Hypothalamus (tissue), 51 donors: ENCODE data around the gene PLD5.
"Not testable (repeated sequence)": the region's sequence is repeated elsewhere in the genome, so short reads cannot be mapped to it uniquely, and the experiment has no call there.

ENCODE experiments used
- DNase-seq, 51 donors: peaks; one replicate each; lab custom pipeline; 2025; lab: John Stamatoyannopoulos, UW

The PLD5 gene

DNA sequence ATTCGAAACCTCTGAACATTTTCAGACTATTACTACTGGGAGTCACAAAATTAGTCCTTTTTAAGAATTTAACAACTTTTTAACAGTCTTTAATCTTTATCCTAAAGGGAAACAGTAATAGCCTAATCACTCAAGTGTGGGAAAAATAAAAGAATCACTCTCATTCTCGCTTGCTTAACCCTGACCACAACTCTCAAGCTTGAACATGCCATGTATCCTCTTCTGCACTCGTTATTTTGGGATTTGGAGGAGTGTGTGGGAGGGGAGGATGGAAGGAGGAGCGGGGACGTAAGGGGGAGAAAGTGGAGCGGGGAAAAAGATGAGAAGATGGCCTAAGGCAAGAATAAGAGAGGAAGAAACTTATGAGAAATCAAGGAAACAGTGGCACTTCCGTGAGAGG is 215.8 kb downstream of the PLD5 start:
- DNase-seq = not testable (repeated sequence)

DNA sequence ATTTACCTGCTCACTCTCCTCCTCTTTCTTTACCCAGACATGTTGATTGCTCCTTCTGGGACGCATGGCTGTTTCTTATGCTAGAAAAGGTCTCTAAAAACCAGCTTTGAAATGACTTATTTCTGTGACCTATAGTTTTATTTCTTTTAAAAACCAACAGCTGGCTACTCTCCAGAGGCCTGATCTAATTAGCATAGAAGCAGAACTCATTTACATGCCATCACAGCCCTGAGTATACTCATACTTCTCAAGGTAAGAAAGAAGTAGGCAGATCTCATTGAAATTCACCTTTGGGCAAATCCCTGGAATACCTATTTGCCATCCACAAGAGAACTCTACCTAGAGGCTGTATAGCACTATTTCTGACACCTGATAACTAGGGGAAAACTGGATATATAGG is 230.7 kb downstream of the PLD5 start:
- DNase-seq = not testable (repeated sequence)

DNA sequence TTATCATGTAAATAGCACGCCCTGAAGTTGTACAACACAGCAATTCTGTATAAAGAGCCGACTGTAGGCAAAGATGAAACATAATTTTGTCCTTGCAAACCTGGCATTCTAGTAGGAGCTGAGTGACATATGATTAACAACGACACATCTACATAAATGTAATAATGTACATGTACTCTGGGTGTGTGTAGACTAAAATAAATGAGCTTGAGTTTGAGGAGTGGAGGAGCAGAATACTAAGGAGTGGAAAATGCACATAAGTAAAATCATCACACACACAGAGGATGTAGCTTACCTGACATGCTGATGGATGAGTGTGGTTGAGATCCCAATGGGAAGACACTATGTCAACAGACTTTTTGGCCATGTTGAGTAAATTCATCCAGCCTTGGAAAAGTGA is 236.4 kb downstream of the PLD5 start:
- not testable (repeated sequence) for DNase-seq

DNA sequence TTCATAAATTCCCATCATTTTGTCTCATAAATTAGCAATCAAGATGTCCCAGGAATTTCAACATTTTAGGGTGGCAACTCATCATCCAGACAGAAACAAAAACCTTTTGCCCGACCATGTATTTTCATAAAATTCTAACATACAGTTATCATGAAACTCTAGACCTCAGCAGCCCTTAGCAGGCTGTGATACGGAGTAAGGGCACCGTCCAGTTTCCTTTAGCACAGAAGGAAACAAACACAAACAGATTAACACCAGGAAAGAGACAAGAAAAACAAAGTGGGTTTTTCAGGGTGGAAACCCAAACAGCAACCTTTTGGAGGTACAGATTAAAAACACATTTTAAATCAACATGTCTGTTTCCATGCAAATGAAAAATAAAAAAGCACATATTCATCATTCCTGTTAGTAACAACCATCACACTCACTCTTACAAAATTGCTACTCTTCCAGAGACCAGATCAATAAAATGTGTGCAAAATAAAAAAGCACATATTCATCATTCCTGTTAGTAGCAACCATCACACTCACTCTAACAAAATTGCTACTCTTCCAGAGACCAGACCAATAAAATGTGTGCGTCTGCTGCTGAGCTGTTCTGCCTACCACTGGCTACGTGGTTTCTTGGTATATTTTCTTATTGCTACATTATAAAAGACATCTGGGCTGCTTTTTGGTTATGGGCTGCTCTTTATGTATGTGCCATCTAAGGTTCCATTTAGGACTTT is 241.6 kb downstream of the PLD5 start:
- DNase-seq = not testable (repeated sequence)

DNA sequence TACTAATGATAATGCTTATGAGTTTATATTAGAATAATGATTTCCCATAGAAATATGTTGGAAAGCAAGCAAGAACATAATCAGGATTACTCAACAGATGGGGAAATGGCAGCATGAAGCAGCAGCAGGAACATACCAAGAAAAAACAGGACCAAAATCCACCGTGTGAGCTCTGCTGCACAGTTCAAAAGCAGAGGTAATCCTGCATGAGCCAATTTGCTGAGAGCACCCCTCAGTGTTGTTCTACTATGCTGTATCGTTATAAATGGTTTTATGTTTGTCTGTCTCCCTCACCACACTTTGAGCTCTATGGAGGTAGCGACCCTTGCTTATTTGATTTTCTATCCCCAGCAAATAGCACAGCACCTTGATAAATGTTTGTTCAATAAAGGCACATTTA is 246.1 kb downstream of the PLD5 start:
- DNase-seq = not testable (repeated sequence)

DNA sequence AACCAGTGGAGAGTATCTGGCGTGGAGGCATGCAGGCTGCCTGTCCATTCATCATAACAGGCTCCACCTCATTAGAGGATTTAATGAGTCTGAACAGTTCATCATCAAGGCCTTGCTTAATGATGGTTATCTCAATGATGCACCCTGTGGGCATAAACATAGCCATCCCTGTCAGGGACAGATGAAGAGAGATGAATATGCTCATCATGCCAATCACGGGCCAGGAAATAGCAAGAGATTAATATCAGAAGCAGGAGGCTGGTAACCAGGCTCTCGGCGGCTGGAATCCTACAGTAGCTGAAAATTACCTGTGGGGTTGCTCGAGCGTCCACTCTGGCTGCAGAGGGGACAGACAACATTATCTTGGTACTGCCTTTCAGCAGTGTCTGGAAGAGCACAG is 247.7 kb downstream of the PLD5 start:
- not testable (repeated sequence) for DNase-seq

DNA sequence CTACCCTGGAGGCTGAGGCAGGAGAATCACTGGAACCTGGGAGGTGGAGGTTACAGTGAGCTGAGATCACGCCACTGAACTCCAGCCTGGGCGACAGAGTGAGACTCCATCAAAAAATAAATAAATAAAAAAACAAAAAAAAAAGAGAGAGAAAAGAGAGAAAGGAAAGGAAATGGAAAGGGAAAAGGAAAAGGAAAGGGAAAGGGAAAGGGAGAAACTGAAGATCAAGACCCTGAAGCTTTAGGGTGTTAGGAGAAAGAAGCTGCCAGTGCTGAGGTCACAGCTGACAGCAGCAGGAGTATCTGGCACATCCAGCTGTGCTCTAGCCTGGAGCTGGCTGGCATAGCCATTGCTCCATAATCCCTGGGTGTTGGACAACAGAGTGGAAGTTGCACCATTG is 257.5 kb downstream of the PLD5 start:
- DNase-seq = not testable (repeated sequence)

DNA sequence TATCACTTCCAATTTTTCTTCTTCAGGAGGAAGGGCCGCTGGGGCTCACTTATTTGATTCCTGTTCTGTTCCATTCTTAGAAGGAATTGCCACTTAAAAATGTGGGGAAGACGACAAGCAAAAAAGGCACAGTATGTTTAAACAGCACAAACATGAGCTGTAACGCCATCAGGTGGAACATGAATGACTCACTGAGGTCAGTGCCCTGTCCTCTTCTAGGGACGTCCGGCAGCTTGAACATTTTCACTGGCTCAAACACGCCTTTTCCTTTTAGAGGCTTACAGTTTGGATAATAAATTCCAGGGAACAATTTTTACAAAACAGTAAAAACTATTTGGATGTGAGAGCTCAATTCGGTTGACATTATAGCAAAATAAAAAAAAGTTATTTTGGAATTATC is 260.1 kb downstream of the PLD5 start:
- not testable (repeated sequence) for DNase-seq

DNA sequence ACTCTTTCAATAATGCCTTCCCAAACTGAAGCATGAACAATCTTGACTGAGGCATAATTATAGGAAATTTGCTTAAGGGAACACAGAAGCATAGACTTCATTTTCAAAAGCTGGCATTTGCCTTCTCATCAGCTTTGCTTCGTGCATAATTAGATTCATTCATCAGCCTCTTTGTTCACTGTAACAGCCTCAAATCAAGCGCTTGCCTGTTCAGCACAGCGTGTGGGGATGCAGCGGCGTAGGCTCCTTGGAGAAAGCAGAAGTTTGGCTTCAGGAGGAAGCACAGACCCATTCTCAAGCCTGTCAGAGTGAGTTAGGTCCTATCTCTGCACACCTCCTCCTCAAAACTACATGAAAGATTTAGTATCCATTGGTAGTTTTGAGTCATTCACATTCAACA is 279.2 kb downstream of the PLD5 start:
- peak in 21 of 51 donors; percentile 3 to 81 (median 24) for DNase-seq

DNA sequence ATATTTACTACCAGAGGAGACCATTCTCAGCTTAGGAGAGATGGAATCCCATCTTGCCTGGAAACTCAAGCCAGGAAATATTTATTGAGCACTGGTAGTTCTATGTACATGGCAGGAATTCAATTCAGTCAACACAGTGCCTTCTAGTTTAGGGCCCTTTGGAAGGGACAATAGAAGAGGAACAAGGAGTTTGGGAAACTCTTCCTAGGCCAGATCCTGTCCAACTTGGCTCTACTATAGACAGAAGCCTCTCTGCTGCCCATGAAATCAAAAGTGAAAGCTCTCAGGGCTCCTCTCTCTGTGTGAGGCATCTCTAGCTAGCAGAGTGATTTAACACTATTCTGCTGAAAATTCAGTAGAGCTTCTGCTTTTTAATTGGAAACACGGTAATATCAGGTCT is 281.0 kb downstream of the PLD5 start:
- peak in 8 of 51 donors; percentile 3 to 49 (median 7) for DNase-seq

DNA sequence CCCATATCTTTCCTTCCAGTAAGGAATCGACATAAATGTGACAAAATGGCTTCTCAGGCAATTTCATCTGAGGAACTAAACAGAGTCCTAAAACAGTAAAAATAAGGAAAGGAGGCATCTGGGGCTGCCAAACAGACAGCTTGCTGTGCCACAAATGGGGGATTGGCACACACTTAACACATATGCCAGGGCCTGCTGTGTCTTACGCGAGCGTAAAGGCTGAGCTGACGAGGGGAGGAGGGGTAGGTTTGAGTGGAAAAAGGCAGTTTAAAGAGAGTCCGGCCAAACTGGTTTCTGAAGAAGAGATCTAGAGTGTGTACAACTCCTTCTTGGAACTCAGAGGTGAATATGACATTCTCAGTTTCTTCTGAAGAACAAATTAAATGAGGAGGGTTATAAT is 281.5 kb downstream of the PLD5 start:
- peak in 4 of 51 donors; percentile 2 to 42 (median 27) for DNase-seq

DNA sequence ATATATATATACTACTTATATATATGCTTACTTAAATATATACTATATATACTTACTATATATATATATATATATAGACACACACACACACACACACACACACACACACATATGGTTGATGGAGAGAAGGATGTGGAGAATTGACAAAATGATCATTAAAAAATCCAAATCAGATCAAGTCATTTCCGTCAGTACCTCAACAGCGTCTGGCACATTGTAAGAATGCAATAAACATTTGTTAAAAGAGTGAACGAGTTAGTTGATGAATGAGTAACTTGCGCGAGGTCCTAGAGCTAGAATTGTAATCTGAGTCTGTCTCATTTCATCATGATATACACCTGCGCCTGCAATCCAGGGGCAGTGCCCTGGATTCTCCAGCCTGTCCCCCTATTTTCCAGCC is 282.6 kb downstream of the PLD5 start:
- no peak for DNase-seq

DNA sequence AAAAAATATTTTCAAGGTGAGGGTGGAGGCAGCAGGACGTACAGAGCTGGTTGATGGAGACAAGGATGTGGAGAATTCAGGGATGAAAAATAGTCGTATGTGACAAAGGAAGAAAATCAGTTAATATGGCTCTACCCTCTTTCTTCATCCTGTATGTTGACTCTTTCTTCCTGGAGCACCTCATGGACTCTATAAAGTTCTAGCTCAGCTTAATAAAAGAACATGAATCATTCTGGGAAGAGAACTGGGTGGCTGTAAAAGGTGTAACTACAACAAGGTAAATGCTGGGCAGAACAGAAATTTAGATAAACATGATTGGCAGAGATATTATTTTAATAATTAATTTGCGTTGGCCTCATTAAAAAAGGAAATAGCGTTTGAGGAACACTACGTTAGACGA is 283.8 kb downstream of the PLD5 start:
- no peak for DNase-seq

DNA sequence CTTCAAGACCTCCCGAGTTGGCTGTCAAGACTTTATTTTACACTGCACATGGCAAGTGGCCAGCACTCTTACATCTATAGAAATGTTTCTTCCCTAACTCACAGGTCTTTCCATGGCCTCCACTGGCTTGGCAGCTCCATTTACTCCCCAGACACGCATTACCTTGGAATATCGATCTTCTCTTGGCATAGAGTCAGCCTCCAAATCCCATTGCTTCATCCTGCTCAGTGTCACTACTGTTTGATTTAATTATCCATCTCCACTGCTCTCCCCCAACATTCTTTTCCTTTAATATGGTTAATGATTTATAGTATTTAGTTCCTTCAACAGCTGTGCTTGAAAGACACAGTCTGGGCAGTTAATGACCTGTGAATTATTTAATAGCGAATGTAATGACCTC is 284.4 kb downstream of the PLD5 start:
- no peak for DNase-seq

DNA sequence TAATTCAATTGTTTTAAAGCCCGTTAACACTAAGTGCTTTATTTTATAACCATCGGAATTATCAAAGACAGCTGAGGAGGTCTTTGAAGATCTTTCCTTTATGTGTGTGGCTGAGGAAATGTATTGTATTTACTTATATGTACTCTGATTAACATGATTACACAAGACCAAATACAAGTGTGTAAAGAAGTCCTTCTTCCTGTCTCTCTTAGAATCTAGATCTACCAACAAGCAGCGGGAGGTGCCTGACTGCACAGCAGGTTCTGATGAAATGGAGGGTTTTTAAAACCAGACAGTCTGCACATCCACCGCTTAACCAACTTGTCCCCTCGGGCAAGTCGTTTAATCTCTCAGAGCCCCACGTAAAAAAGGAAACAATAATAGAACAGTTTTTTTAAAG is 285.1 kb downstream of the PLD5 start:
- DNase-seq = no peak

DNA sequence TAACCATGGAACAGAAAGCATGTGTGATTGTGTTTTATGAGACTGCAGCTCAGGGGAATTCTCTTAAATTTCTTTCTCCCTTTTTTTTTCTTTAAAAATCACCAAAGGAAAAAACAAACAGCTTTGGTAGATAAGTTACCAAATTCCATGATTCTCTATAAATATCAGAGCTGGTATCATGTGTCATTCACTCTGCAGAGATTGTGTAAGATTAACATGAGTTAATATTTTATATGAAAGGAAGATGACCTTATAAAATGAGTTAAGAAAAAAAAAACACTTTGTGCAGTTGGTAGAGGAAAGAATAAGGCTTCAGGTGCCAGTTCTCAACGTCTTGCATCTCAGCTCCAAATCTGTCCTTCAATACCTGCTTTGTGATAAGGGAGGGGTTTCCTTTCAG is 287.4 kb downstream of the PLD5 start:
- no peak for DNase-seq

DNA sequence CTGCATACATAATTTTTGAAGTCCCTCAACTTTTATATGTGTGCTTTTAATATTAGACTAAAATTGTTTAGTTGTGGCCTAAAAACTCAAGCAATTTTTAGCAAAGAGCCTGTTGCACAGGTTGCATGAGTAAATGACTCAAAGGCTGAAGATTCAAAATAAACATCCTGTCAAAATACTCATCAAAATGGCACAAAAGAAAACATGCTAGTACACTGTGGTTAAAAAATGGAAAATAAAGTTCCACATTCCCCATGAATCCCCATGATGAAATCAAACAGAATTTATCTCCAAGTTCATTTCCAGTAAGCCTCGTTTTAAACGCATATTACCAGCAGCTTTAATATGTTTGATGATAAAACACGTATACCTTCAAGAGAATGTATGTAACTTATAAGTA is 295.5 kb downstream of the PLD5 start:
- no peak for DNase-seq

DNA sequence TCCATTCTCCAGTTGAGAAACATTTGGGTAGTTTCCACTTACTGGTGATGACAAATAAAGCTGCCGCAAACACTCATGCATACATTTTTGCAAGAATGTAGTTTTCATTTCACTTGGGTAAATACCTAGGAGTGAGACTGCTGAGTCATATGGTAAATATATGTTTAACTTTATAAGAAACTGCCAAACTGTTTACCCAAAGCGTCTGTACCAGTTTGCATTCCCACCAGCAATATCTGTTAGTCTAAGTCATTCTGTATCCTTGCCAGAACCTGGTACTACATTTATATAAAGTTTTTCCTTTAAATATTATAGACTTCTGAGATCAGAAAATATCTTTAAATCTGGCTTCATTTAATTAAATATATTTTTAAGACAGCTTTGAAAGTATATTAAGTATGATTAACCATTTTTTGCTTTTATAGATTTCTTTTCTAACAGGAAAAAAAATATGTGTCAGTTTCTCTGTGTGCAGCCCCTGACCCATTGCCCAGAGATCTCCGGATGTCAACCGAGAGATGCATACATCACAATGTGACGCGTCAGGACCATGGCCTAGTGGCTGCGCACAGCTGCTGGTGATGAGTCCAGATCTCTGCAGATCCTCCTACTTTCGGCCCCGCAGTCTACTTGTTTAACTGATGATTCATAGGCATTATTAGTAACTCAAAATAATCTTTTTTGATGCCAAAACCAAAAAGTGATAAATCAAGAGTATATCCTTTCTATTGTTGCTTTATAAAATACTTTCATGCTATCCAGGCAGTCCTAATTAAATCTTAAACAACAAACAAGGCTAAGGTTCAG is 298.5 kb downstream of the PLD5 start:
- DNase-seq = no peak

DNA sequence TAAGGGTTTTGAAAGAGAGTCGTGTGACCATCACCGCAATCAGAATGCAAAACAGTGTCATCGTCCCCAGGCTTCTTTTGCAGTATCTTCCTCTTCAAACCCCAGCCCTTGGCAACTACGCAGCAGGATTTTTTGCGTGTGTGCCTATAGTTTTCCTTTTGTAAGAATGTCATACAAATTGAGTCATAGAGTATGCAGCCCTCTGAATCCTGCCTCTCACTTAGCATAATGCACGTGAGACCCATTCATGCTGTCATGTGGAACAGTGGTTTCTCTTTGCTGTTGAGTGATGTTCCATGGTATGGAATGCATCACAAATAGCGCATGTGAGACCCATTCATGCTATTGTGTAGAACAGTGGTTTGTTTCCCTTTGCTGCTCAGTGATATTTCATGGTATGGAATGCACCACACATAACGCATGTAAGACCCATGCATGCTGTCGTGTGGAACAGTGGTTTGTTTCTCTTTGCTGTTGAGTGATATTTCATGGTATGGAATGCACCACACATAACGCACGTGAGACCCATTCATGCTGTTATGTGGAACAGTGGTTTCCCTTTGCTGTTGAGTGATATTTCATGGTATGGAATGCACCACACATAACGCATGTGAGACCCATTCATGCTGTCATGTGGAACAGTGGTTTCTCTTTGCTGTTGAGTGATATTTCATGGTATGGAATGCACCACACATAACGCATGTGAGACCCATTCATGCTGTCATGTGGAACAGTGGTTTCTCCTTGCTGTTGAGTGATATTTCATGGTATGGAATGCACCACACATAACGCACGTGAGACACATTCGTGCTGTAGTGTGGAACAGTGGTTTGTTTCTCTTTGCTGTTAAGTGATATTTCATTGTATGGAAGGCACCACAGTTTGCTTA is 299.4 kb downstream of the PLD5 start:
- DNase-seq = not testable (repeated sequence)

DNA sequence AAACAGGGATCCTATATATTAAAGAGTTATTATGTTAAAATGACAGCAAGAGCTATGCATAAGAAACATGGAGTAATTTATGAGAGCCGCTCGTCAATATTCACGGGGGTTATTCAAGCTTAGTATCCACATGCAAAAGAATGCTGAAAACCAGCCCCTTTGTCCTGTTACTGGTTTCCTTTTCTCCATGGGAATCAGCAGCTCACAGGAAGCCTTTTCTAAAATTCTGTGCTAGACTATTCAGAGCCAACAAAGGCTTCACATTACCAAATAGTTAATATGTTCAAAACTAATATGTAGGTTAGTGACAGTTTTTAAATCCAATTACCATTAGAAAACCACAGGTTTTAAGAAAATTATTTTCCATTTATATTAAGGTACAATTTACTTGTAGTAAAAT is 300.0 kb downstream of the PLD5 start:
- no peak for DNase-seq

DNA sequence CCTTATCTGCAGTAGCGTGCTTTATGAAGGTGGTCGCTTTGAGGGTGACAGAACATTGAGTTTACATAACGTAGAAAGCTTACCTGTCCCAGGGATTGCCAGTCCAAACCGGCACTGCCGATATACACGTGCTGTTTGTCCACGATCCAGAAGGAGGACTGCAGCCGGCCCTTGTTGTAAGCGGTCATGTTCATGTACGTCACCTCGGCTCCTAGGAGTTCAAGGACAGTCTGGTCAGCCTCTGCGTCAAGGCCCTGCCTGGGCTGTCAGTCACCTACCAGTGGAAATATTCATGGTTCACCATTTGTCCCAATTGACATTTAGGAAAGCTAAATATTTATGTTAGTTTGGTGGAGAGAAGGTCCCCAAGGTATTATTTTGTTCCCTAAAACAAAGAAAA is 304.6 kb downstream of the PLD5 start:
- no peak for DNase-seq
